Activated CD4-positive, alpha-beta T cell treated with anti-CD3 and anti-CD28 coated beads for 1 hour (primary cell): ENCODE results near the gene MINDY4B.

Source experiments
- DNase-seq: peaks from one replicate; pipeline ENCODE4 v3.0.0-alpha.2; 2020

Gene MINDY4B

DNA sequence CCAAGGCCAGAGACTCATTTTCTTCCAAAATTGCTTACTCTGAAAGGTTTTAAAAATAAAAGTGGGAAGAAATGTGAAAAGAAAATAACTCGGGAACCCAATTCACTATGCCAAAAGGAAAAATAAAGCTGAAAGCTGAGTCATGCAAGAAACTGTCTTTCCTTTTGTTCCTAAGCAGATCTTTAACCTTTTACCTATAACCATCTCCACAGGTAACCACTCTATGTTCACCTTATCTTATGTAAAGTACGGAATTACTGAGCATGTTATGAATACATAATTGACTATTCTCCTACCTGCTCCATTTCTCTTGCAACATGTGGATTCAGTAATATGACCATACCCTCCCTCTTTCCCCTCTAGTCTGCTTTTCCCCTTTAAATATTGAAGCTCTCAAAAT, 62.0 kb downstream of the MINDY4B start:
- DNase-seq = no peak

GRCh38 chr3:150840802-150841515, 64.3 kb downstream of the MINDY4B start:
- no peak for DNase-seq

DNA sequence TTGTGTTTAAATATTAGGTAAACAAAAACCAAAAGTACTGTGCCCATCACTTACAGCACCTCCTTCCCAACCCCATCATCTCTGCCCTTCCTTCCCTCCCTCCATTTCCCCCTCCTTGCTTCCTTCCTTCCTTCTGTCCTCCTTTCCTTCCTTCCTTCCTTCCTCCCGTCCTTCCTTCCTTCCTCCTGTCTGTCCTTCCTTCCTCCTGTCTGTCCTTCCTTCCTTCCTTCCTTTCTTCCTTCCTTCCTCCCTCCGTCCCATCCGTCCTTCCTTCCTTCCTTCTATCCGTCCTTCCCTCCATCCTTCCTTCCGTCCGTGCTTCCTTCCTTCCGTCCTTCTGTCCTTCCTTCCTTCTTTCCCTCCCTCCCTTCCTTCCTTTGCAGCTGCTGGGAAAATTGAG, 74.5 kb downstream of the MINDY4B start:
- DNase-seq = no peak

DNA sequence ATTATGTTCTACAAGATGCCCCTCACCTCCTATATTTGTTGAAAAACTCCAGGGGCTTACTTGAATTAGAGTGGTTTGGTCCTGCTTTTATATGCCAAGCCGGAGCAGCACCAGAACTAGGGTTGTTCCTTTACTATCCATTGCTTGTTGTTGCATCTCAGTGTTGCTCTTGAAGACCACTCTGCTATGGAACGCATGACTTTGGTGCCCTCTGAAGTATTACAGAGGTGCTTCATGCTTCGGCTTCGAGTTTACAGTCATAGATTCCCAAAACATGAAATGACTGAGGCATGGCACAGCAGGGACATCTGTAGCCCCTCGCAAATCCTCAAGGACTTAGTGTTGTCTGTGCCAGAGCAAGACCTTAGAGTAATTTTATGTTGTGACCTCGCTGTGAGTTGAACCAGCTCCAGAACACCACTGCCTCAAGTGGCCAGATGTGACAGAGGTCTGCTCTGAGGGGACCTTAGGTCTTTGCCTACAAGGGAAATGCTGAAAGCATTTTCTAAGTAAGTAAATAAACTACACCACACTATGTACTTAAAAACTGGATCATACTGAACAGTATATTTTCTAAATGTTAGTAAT, 75.1 kb downstream of the MINDY4B start:
- no peak for DNase-seq

DNA sequence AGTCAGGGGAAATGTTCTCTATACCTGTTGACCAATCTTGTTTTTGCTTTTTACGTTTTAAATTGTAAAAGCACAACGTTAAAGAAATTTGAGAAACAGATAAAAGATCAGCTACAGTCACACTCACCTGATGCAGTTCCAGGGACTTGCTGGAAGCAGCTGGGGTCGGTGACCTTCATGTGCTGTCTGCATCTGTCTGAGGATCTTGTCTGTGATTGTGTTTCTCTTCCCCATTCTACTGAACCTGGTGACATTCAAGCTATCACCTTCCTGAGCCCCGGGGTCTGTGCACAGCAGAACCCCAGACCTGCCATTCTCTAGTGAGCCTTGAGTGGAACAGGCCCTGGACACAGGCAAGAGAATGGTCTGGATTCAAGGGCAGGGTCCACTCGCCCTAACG, 75.8 kb downstream of the MINDY4B start:
- no peak for DNase-seq

GRCh38 chr3:150828997-150829396, 76.2 kb downstream of the MINDY4B start:
- DNase-seq = no peak

DNA sequence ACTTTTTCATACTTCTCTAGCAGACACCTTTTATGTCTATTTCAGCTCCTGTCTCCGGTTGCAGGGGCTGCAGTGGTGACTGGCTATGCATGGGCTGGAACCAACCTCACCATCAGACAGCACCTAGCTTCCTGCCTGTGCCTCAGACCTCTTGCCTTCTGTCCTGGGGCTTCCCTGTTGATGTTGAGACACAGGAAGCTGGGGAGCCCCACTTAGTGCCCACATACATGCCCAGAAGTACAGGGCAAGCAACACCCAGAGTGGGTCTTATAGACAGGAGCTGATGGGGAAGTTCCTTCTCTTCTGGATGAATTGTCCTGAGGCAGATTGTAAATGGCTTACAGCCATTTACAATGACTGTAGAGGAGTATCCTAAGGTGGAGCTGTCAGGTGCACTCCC, 77.0 kb downstream of the MINDY4B start:
- DNase-seq = no peak

- no peak for DNase-seq
Observed at GRCh38 chr3:150826466-150827282, 78.6 kb downstream of the MINDY4B start.

- no peak for DNase-seq
Observed at GRCh38 chr3:150825916-150826377, 79.3 kb downstream of the MINDY4B start.

- DNase-seq = no peak
Observed at GRCh38 chr3:150825192-150825915, 79.9 kb downstream of the MINDY4B start.

GRCh38 chr3:150823277-150823676, 82.0 kb downstream of the MINDY4B start:
- no peak for DNase-seq

DNA sequence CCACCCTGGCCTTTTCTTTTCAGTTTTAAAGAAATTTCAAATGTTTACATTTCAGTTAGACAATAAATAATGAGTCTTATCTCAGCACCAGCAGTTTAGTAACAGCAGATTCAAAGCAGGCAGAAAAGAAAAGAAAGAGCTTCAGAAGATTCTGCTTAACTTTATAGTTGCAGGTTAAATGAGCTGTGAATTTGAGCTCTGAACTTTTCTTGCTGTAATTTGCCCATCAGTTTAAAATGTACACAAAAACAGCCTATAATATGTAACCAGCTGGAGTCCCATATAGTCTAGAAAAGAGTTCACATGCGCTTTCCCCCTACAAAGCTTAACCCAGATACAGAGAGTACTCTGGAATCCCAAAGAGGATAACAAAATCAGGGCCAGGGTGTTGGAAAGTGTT, 82.6 kb downstream of the MINDY4B start:
- no peak for DNase-seq
